CD4-positive, alpha-beta T cell (primary cell): ENCODE results near the gene ARPC4. TPM values are rescaled to one million over a fixed set of nuclear protein-coding genes. Genes with fewer than 3 reads are reported as not detected.

Source experiments
- ATAC-seq: fragments of 200-7000 bp; cut with Tn5 transposase; one replicate; pipeline ENCODE4 v1.10.0; 2022; ENCODE audit warnings: mild to moderate bottlenecking; ENCODE audit not compliant: poor library complexity
- CTCF ChIA-PET: fragments of 350-600 bp; sonication (Branson Sonifier 250); formaldehyde crosslinking; loops from one replicate; lab custom pipeline; 2021; ENCODE audit warnings: antibody characterized with exemption, inconsistent platforms; lab: Charles Lee
- POLR2A ChIA-PET: fragments of 350-600 bp; sonication (Branson Sonifier 250); formaldehyde crosslinking; loops from one replicate; lab custom pipeline; 2021; ENCODE audit warnings: antibody characterized with exemption, inconsistent platforms; lab: Charles Lee
- DNase-seq, 14 experiments: peaks; one replicate each; pipeline ENCODE4 v3.0.0-alpha.2; 2013 to 2020; ENCODE audit warnings: mixed read lengths in 2 of 14
- H3K27ac ChIP-seq, 2 donors: one replicate each; pipeline versions ENCODE4 v1.5.1 to v1.7.0; 2013; ENCODE audit warnings: low read length in 2 of 2, low read depth in 1 of 2, mild to moderate bottlenecking in 1 of 2
- H3K27me3 ChIP-seq, 2 experiments: 1 replicate in 1 of 2; 2 replicates in 1 of 2; pipeline versions ENCODE4 v1.6.1 to v1.7.0; 2013; ENCODE audit warnings: low read length in 2 of 2, control low read depth in 1 of 2, mild to moderate bottlenecking in 1 of 2, moderate library complexity in 1 of 2; ENCODE audit not compliant: insufficient read depth in 2 of 2, control insufficient read depth in 1 of 2
- H3K36me3 ChIP-seq: one replicate; pipeline ENCODE4 v1.6.1; 2013; ENCODE audit warnings: low read length, control low read depth; ENCODE audit not compliant: insufficient read depth
- H3K4me1 ChIP-seq: one replicate; pipeline ENCODE4 v1.6.1; 2013; ENCODE audit warnings: low read length, control low read depth; ENCODE audit not compliant: insufficient read depth
- H3K4me3 ChIP-seq: one replicate; pipeline ENCODE4 v1.5.1; 2013; ENCODE audit warnings: mild to moderate bottlenecking, low read length, moderate library complexity
- H3K9me3 ChIP-seq, 2 experiments: 1 replicate in 1 of 2; 2 replicates in 1 of 2; pipeline versions ENCODE4 v1.6.1 to v1.7.0; 2013; ENCODE audit warnings: low read length in 2 of 2, mild to moderate bottlenecking in 2 of 2, control low read depth in 1 of 2, moderate library complexity in 1 of 2; ENCODE audit not compliant: control insufficient read depth in 1 of 2, insufficient read depth in 1 of 2
- H3K27ac Mint-ChIP-seq: one replicate; pipeline ENCODE4 v1.8.0; 2020; ENCODE audit warnings: mixed read lengths
- H3K27me3 Mint-ChIP-seq: one replicate; pipeline ENCODE4 v1.8.0; 2021; ENCODE audit warnings: mixed read lengths
- H3K36me3 Mint-ChIP-seq: one replicate; pipeline ENCODE4 v1.8.0; 2021; ENCODE audit warnings: low read depth, mixed read lengths
- H3K4me1 Mint-ChIP-seq: one replicate; pipeline ENCODE4 v1.8.0; 2021; ENCODE audit warnings: low read depth, mixed read lengths
- H3K4me3 Mint-ChIP-seq: one replicate; pipeline ENCODE4 v1.8.0; 2020; ENCODE audit warnings: mild to moderate bottlenecking, mixed read lengths
- H3K9me3 Mint-ChIP-seq: one replicate; pipeline ENCODE4 v1.8.0; 2020; ENCODE audit warnings: mixed read lengths
- intact Hi-C, 2 experiments: fragments of 100-400 bp; cut with DNase I in 1 of 2; cut with micrococcal nuclease in 1 of 2; formaldehyde crosslinking; loops; one replicate each; pipeline versions ENCODE4 v1.15.1 to v1.9.0; 2023 to 2025; cut with DNase I, micrococcal nuclease
- total RNA-seq, 174 experiments: library from RNA in 2 of 174; stranded (reverse) in 2 of 174; gene quantifications; one replicate each; pipeline ENCODE4 v1.2.3 and lab custom pipeline; 2021 to 2026
- TF ChIP-seq, protein P1 (sequence below): fragments of 200-600 bp; IDR thresholded peaks from one replicate; pipeline ENCODE4 v1.8.0; 2022; ENCODE audit warnings: antibody characterized with exemption, mild to moderate bottlenecking

Gene ARPC4
- total RNA-seq, 2 experiments from 2014 or later: 88.7 to 91.3 TPM

DNA sequence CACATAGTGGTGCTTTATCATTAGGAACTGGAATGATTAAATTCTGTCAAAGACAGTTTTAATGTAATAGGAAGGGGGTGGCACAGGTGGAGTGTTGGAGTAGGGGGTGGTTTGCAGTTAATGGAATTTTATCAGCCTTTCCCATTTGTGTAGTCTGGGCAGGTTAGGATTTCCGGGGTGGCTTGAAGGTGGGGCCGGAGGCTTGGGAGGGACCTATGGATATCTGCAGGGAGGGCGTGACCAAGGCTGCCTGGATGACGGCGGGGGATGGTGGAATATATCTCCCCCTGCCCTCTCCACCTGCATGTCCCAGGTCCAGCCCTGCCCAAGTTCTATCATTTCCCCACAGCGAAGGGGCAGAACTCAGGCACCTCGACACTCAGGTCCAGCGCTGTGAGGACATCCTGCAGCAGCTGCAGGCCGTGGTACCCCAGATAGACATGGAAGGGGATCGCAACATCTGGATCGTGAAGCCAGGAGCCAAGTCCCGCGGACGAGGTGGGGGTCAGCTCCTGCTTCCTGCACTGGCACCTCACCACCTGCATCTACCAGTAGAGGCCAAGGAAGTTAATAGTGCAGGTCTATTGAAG, 32.7 kb downstream of the ARPC4 start:
- H3K36me3 ChIP-seq: peaks cover 8% of the 10 kb centered on the region
- H3K4me1 ChIP-seq: no peaks in the 10 kb centered on the region
- intact Hi-C loops: no loop called here
- DNase-seq (no peak), ATAC-seq (no peak)
- TF ChIP-seq, protein P1, sequence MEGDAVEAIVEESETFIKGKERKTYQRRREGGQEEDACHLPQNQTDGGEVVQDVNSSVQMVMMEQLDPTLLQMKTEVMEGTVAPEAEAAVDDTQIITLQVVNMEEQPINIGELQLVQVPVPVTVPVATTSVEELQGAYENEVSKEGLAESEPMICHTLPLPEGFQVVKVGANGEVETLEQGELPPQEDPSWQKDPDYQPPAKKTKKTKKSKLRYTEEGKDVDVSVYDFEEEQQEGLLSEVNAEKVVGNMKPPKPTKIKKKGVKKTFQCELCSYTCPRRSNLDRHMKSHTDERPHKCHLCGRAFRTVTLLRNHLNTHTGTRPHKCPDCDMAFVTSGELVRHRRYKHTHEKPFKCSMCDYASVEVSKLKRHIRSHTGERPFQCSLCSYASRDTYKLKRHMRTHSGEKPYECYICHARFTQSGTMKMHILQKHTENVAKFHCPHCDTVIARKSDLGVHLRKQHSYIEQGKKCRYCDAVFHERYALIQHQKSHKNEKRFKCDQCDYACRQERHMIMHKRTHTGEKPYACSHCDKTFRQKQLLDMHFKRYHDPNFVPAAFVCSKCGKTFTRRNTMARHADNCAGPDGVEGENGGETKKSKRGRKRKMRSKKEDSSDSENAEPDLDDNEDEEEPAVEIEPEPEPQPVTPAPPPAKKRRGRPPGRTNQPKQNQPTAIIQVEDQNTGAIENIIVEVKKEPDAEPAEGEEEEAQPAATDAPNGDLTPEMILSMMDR: no peak
- POLR2A ChIA-PET: no interaction called here
- no peak overlapping the region for H3K27ac Mint-ChIP-seq
- H3K9me3 ChIP-seq: no peaks in the 10 kb centered on the region
- H3K4me3 Mint-ChIP-seq: no peak overlapping the region
- H3K4me3 ChIP-seq: no peak overlapping the region
- H3K27me3 Mint-ChIP-seq: no peaks in the 10 kb centered on the region
- H3K27me3 ChIP-seq: no peaks in the 10 kb centered on the region
- H3K4me1 Mint-ChIP-seq: no peaks in the 10 kb centered on the region
- H3K27ac ChIP-seq: no peak overlapping the region
- no peaks in the 10 kb centered on the region for H3K36me3 Mint-ChIP-seq
- H3K9me3 Mint-ChIP-seq: no peaks in the 10 kb centered on the region
- CTCF ChIA-PET: no interaction called here

DNA sequence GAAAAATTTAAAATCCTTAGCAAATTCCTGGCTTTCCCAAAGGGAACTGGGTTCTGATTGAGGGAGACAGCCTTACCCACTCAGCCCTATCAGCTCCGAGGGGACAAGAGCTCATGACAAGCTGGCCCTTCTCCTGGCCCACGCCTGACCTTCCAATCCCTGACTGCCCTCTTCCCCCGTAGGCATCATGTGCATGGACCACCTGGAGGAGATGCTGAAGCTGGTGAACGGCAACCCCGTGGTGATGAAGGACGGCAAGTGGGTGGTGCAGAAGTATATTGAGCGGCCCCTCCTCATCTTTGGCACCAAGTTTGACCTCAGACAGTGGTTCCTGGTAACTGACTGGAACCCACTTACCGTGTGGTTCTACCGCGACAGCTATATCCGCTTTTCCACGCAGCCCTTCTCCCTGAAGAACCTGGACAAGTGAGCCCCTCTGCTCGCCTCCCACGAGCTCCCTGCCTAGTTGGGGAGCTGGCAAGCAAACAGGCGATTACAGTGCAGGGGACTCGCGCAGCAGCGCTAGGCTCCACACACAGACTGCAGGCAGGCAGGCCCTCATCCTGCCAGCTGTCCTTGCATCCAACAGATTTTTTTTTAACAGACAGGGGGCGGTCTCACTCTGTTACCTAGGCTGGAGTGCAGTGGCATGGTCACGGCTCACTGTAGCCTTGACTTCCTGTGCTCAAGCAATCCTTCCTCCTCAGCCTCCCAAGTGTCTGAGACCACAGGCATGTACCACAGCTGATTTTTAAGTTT, 34.1 kb downstream of the ARPC4 start:
- H3K27me3 ChIP-seq: no peaks in the 10 kb centered on the region
- H3K4me3 ChIP-seq: no peak overlapping the region
- no peaks in the 10 kb centered on the region for H3K9me3 Mint-ChIP-seq
- ChIA-PET CTCF (no interaction called here), POLR2A (no interaction called here)
- no peaks in the 10 kb centered on the region for H3K4me1 ChIP-seq
- no peaks in the 10 kb centered on the region for H3K36me3 Mint-ChIP-seq
- intact Hi-C loops: no loop called here
- H3K27ac ChIP-seq: no peak overlapping the region
- H3K4me3 Mint-ChIP-seq: no peak overlapping the region
- no peaks in the 10 kb centered on the region for H3K27me3 Mint-ChIP-seq
- ATAC-seq: peak; percentile 49
- H3K4me1 Mint-ChIP-seq: peaks cover 7% of the 10 kb centered on the region
- TF ChIP-seq, protein P1: no peak
- DNase-seq: peak in 4 of 14 experiments; percentile 14 to 47 (median 33)
- H3K9me3 ChIP-seq: no peaks in the 10 kb centered on the region
- peaks cover 8% of the 10 kb centered on the region for H3K36me3 ChIP-seq
- no peak overlapping the region for H3K27ac Mint-ChIP-seq

DNA sequence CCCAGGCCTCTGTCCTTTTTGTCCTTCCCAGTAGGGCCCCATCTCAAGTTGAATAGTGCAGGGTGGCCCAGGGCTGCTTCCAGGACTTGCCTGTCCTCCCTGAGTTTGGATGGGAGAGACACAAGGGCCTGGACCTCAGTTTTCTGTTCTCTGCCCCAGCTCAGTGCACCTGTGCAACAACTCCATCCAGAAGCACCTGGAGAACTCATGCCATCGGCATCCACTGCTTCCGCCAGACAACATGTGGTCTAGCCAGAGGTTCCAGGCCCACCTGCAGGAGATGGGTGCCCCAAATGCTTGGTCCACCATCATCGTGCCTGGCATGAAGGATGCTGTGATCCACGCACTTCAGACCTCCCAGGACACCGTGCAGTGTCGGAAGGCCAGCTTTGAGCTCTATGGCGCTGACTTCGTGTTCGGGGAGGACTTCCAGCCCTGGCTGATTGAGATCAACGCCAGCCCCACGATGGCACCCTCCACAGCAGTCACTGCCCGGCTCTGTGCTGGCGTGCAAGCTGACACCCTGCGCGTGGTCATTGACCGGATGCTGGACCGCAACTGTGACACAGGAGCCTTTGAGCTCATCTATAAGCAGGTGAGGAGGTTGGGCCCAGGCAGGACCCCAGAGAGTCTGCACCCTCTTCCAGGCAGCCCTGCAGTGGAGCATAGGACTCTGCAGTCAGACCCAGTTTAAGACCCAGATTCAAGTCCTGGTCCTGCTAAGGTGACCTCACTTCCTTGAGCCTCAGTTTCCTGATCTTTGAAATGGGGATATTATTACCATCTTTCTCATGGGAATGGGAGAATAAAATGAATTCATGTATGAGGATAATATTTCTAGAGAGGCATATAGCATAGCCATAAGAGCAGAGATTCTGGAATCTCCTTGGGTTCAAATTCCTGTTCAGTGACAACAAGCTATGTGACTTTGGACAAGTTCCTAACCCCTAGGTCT, 36.2 kb downstream of the ARPC4 start:
- Mint-ChIP-seq H3K27ac (no peak overlapping the region), H3K4me3 (no peak overlapping the region), H3K9me3 (no peaks in the 10 kb centered on the region), H3K27me3 (no peaks in the 10 kb centered on the region), H3K4me1 (peaks cover 7% of the 10 kb centered on the region), H3K36me3 (peaks cover 14% of the 10 kb centered on the region)
- TF ChIP-seq, protein P1: no peak
- POLR2A ChIA-PET: no interaction called here
- H3K4me3 ChIP-seq: no peak overlapping the region
- CTCF ChIA-PET: no interaction called here
- H3K36me3 ChIP-seq: peaks cover 26% of the 10 kb centered on the region
- no peaks in the 10 kb centered on the region for H3K9me3 ChIP-seq
- ATAC-seq: no peak
- no peaks in the 10 kb centered on the region for H3K4me1 ChIP-seq
- H3K27me3 ChIP-seq: no peaks in the 10 kb centered on the region
- intact Hi-C loops: no loop called here
- DNase-seq: no peak
- H3K27ac ChIP-seq: no peak overlapping the region
